ENCODE measurements around the gene CRYGN.

Gene CRYGN

GRCh38 chr7:151412318-151412717 is 27.6 kb downstream of the CRYGN start:
- no peak overlapping the region for H3K4me3 ChIP-seq (replicated peaks; ENCODE audit: low read depth, low read length)
- TF ChIP-seq, protein P1, sequence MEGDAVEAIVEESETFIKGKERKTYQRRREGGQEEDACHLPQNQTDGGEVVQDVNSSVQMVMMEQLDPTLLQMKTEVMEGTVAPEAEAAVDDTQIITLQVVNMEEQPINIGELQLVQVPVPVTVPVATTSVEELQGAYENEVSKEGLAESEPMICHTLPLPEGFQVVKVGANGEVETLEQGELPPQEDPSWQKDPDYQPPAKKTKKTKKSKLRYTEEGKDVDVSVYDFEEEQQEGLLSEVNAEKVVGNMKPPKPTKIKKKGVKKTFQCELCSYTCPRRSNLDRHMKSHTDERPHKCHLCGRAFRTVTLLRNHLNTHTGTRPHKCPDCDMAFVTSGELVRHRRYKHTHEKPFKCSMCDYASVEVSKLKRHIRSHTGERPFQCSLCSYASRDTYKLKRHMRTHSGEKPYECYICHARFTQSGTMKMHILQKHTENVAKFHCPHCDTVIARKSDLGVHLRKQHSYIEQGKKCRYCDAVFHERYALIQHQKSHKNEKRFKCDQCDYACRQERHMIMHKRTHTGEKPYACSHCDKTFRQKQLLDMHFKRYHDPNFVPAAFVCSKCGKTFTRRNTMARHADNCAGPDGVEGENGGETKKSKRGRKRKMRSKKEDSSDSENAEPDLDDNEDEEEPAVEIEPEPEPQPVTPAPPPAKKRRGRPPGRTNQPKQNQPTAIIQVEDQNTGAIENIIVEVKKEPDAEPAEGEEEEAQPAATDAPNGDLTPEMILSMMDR (IDR thresholded peaks at IDR 0.05; ENCODE audit: low read depth, low read length, missing control alignments) = no peak

DNA sequence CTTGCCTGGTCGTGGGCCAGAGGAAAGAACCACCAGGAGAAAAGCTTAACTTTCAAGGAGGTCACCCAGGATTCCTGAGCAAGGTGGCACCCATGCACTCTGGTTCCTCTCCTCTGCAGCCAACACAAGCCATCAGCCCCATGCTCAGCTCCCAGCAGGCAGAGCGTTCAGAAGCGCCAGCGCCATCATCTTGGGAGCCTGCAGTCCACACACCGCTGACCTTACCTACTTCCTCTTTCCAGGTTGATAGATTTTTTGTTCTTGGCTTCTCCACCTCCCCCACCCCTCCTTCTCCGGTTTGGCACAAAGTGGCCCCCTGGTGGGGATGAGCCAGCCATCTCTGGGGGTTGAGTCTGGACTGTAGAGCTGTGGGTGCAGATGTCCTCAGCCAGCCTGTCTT is 28.4 kb downstream of the CRYGN start:
- no peak overlapping the region for H3K4me3 ChIP-seq (replicated peaks; ENCODE audit: low read depth, low read length)
- DNase-seq (ENCODE audit: extremely low read depth, low read depth) = no peak
- TF ChIP-seq, protein P1 (IDR thresholded peaks at IDR 0.05; ENCODE audit: low read depth, low read length, missing control alignments) = no peak

More at GRCh38 chr7:151412318-151412717, 27.6 kb downstream of the CRYGN start:
- DNase-seq (ENCODE audit: extremely low read depth, low read depth) = no peak

DNA sequence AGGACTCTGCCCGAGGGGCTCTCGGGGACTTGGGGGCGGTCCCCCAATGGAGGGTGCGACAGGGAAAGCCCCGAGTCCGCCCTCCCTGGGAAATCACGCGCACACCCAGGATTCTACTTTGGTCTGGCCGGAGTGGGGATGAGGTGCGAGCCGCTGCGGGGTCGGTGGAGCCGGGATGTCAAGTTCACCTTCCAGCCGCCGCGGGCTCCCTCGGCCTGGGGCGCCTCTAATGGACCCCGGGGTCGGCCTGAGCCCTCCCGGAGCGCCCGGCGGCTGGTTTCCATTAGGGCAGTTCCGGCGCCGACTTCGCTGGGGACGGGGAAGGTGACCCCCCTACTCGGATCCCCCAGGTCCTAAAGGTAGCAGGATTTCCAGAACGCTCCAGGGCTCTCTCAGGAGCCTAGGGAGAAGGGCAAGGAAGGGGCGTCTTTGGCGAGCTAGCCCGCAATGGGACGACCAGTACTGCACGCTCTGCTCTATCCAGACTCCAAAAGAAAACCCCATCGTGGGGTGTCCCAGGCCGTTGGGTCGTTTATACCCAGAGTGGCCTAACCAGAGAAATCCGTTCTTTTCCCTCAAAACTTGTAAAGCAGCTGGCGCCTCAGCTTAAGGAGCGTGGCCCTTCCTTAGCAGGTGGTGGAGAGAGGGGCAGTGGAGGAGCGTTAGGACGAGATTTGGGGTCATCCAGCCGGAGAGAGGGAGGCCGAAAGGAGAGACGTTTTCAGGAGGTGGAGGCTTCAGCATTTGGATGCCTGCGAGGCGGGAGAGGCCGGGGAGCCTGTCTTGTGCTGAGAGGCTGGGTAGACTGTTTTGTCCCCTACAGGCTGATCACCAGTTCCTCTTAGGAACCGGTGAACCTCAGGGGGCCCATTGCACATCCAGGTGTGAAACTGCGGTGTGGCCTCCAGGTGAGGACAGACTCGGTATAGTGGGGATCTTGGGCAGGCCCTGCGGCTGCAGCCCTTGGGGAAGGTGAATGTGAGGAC is 29.2 kb downstream of the CRYGN start:
- no peak for DNase-seq (ENCODE audit: extremely low read depth, low read depth)
- TF ChIP-seq, protein P1 (IDR thresholded peaks at IDR 0.05; ENCODE audit: low read depth, low read length, missing control alignments) = no peak
- H3K4me3 ChIP-seq (replicated peaks; ENCODE audit: low read depth, low read length) = peak overlapping the region; percentile 11; the same call in 1 of the 2 replicates

GRCh38 chr7:151409667-151410404 is 30.1 kb downstream of the CRYGN start, which contains the start of gene WDR86:
Gene WDR86, minus strand, starts transcription at chr7:151410038. Its CDS starts 449 bp downstream, at chr7:151409589.
- H3K4me3 ChIP-seq (replicated peaks; ENCODE audit: low read depth, low read length) = peak within 1 kb of the TSS; percentile 11; the same call in 1 of the 2 replicates
- TF ChIP-seq, protein P1 (IDR thresholded peaks at IDR 0.05; ENCODE audit: low read depth, low read length, missing control alignments) = no peak
- no peak for DNase-seq (ENCODE audit: extremely low read depth, low read depth)

DNA sequence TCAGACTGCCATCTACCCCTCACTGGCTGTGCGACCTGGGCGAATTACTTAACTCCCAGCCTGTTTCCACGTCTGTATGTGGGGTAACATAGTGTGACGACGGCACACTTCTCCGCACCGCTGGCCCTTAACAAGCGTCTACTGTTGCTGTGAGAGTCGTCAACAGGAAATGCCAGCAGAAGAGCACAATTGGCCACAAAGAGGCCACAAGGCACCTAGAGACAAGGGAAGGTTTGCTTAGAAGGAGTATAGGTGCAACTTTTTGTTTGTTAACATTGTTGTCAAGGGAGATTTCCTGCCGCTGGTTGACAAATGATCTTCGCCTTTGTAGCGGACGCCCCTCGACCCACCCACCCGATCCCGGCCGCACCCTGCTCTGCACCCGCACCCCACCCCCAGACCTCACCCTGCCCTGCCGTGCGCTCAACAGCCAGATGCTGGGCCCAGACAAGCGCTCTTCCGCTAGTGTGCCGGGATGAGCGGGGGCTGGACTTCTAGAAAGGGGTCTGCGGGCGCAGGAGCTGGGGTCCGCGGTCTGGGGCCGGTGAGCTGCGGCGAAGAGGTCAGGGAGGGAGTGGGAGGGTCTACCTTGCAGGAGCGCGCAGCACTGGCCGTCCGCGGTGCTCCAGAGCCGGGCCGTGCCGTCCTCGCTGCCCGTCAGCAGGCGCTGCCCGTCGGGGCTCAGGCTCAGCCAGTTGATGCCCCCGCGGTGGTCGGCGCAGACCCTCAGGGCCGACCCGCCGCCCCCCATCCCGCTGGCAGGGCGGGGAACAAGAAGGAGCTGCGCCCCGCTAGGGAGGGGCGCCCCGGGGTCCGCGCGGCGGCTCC is 30.9 kb downstream of the CRYGN start:
- H3K4me3 ChIP-seq (replicated peaks; ENCODE audit: low read depth, low read length) = no peak overlapping the region
- TF ChIP-seq, protein P1 (IDR thresholded peaks at IDR 0.05; ENCODE audit: low read depth, low read length, missing control alignments) = no peak
- no peak for DNase-seq (ENCODE audit: extremely low read depth, low read depth)

DNA sequence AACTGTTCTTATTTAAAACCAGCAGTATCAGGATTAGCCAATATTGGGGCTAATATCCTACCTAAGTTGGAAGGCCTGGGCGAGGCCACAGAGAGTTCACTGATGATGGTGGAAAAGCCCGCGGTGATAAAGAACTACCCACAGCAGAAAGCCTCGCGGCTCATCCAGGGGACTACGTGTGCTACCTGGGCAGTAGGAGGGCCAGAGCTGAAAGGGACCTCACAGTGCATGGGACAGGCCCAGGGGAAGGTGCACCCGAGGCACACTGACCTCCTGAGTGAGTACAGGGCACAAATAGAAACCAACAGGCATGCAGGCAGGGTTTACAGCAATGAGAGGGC is 31.5 kb downstream of the CRYGN start:
- no peak overlapping the region for H3K4me3 ChIP-seq (replicated peaks; ENCODE audit: low read depth, low read length)
- TF ChIP-seq, protein P1 (IDR thresholded peaks at IDR 0.05; ENCODE audit: low read depth, low read length, missing control alignments) = no peak
- DNase-seq (ENCODE audit: extremely low read depth, low read depth) = no peak
